ENCODE results near the gene MEGF9.

DNA sequence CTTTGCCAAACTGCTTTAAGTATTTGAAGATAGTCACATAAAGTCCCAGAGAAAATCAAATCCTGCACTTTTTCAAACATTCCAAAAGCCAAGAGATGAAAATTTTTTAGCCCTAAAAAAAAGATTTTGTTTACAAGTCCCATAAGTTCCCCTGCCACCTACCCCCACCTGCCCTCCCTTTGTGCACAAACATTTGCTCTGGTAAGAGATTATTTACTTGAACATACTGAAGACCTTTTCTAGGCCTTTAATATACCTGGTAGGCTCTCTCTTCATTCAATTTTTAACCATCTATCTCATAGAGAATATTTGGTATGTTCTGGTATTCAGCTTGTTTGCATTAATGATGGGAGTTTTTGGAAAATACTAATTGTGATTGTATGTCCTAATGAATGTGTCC, 50.3 kb downstream of the MEGF9 start:
- TF ChIP-seq EP300 (IDR thresholded peaks at IDR 0.05) (no peak), POLR2A (IDR thresholded peaks at IDR 0.05) (no peak)

All from gastroesophageal sphincter (tissue), 2 donors.